ENCODE data around the gene KCNS3. TPM values are rescaled to one million over a fixed set of nuclear protein-coding genes. Genes with fewer than 3 reads are reported as not detected.
A peak's percentile ranks its signal among the peaks of the same experiment; 100 is the strongest.

Gene KCNS3
- total and polyA plus RNA-seq, 2 of the 13 experiments (the other 11 are each of a cell fraction or from before 2014, with no cell fraction given), result not detected

- TF ChIP-seq REPIN1 (CRISPR knock-in tag; IDR thresholded peaks at IDR 0.05; ENCODE audit: borderline replicate concordance, low read depth), result 0 out of 2 replicates have a peak, but pooled peaks have one; percentile 65
- no peak for TF ChIP-seq TOPORS (CRISPR knock-in tag; IDR thresholded peaks at IDR 0.05)
- TF ChIP-seq RNF219 (CRISPR knock-in tag; IDR thresholded peaks at IDR 0.05), result no peak
- TF ChIP-seq TFDP2 (CRISPR knock-in tag; IDR thresholded peaks at IDR 0.05), result peak; percentile 55; the same call in 1 of the 2 replicates
- peak; percentile 59 for TF ChIP-seq ZNF574 (CRISPR knock-in tag; IDR thresholded peaks at IDR 0.05)
- no peak for TF ChIP-seq HMG20B (CRISPR knock-in tag; conservative IDR thresholded peaks at IDR 0.05)
- peak; percentile 64 for TF ChIP-seq TEAD3 (CRISPR knock-in tag; optimal IDR thresholded peaks at IDR 0.05; ENCODE audit: borderline replicate concordance)
- TF ChIP-seq ZNF446 (CRISPR knock-in tag; IDR thresholded peaks at IDR 0.05), result no peak
- no peak for TF ChIP-seq ATF4 (CRISPR knock-in tag; IDR thresholded peaks at IDR 0.05)
- TF ChIP-seq CREM (IDR thresholded peaks at IDR 0.05), result no peak
- TF ChIP-seq CREM (CRISPR knock-in tag; IDR thresholded peaks at IDR 0.05), result no peak
- no peak for TF ChIP-seq ZNF282 (IDR thresholded peaks at IDR 0.05; ENCODE audit: partially characterized antibody)
- peak; percentile 40; the same call in 1 of the 2 replicates for TF ChIP-seq CCDC6 (CRISPR knock-in tag; IDR thresholded peaks at IDR 0.05)
- no peak for TF ChIP-seq POLR2AphosphoS2 (IDR thresholded peaks at IDR 0.05; ENCODE audit: low read depth, low read length)
- no peak for TF ChIP-seq ZBTB21 (CRISPR knock-in tag; IDR thresholded peaks at IDR 0.05)
- TF ChIP-seq PREB (CRISPR knock-in tag; IDR thresholded peaks at IDR 0.05), result no peak
- no peak for TF ChIP-seq ZNF12 (CRISPR knock-in tag; IDR thresholded peaks at IDR 0.05)
- peak; percentile 66 for TF ChIP-seq JARID2 (CRISPR knock-in tag; IDR thresholded peaks at IDR 0.05; ENCODE audit: insufficient replicate concordance)
- TF ChIP-seq ZNF597 (CRISPR knock-in tag; IDR thresholded peaks at IDR 0.05), result no peak
- TF ChIP-seq ZNF761 (CRISPR knock-in tag; conservative IDR thresholded peaks at IDR 0.05), result no peak
Measured at GRCh38 chr2:17830053-17831034, 48.1 kb upstream of the KCNS3 start (continued).
